Stomach (tissue), 4 donors: Measurements from ENCODE around the gene OLA1.

Experiments
- CTCF ChIP-seq, 7 experiments: fragments of 450-650 bp in 4 of 7; fragments of 200-600 bp in 3 of 7; sonication (generic) in 3 of 7; IDR thresholded peaks; one replicate each; pipeline ENCODE4 v1.5.1; 2016 to 2019; ENCODE audit warnings: antibody characterized with exemption in 7 of 7, control low read depth in 2 of 7, mild to moderate bottlenecking in 1 of 7
- EP300 ChIP-seq: sonication (generic); formaldehyde crosslinking; IDR thresholded peaks from one replicate; pipeline ENCODE4 v1.6.1; 2017; ENCODE audit warnings: antibody characterized with exemption
- POLR2AphosphoS5 ChIP-seq, 3 donors: sonication (generic); formaldehyde crosslinking; IDR thresholded peaks; one replicate each; pipeline ENCODE4 v1.6.1; 2016; ENCODE audit warnings: antibody characterized with exemption in 3 of 3

GRCh38 chr2:174259981-174260380, 11.6 kb upstream of the OLA1 start:
- TF ChIP-seq POLR2AphosphoS5 (IDR thresholded peaks at IDR 0.05) (no peak), EP300 (no peak), CTCF (IDR thresholded peaks at IDR 0.05) (no peak)
